TTC549 (cell line): Measurements from ENCODE around the gene CLDN14.

Experiments used
- FAIRE-seq: peaks from 2 replicates; lab custom pipeline; 2012; peaks lifted over from hg19 to GRCh38; lab: Jason Lieb, UNC

The CLDN14 gene

GRCh38 chr21:36433059-36433709 is 46.7 kb downstream of the CLDN14 start:
- no peak for FAIRE-seq

- no peak for FAIRE-seq
Measured at GRCh38 chr21:36431252-36431651, 48.7 kb downstream of the CLDN14 start.

GRCh38 chr21:36430841-36431240 is 49.1 kb downstream of the CLDN14 start:
- FAIRE-seq, result no peak

- FAIRE-seq, result no peak
Measured at GRCh38 chr21:36429947-36430546, 49.9 kb downstream of the CLDN14 start.

GRCh38 chr21:36428761-36429432 is 51.0 kb downstream of the CLDN14 start:
- FAIRE-seq, result no peak

GRCh38 chr21:36427502-36427901 is 52.4 kb downstream of the CLDN14 start:
- FAIRE-seq, result no peak

GRCh38 chr21:36425286-36425685 is 54.6 kb downstream of the CLDN14 start:
- no peak for FAIRE-seq

DNA sequence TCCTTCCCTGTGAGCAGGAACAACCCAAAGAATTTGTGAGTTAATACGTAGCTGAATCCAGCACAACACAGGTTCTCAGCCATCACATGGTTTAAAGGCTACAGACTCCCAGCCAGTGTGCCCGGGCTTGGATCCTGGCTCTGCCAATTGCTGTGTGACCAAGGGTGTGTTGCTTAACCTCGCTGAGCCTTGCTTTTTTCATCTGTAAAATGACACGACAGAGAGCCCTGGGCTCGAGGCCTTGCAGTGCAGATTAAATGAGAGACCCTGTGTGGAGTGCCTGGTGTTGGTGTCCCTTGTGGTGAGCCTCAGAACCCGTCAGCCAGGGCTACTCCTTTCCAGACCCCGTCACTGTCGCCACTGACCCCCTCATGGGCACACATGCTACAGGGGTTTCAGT is 55.3 kb downstream of the CLDN14 start:
- no peak for FAIRE-seq

DNA sequence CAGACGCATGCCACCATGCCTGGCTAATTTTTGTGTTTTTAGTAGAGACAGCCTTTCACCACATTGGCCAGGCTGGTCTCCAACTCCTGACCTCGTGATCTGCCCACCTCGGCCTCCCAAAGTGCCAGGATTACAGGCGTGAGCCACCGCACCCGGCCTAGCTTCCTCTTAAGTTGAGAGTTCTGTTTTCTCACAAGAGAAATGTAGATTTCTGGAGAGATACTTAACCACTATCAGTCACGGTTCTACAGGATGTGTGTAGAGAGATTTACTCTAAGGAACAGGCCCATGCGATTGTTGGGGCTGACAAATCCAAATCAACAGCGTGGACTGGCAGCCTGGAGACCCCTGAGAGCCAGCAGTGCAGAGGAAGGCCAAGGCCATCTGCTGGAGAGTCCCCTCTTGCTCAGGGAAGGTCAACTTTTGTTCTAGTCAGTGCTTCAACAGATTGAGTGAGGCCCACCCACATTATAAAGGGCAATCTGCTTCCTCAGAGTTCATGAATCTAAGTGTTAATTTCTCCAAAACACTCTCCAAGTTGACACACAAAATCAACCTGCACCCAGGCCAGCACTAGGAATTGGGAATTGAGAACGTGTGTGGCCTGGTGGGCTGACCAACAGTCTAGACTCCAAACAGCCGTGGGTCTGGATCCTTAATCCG is 56.0 kb downstream of the CLDN14 start:
- no peak for FAIRE-seq

- no peak for FAIRE-seq
Measured at GRCh38 chr21:36422279-36423098, 57.4 kb downstream of the CLDN14 start.

DNA sequence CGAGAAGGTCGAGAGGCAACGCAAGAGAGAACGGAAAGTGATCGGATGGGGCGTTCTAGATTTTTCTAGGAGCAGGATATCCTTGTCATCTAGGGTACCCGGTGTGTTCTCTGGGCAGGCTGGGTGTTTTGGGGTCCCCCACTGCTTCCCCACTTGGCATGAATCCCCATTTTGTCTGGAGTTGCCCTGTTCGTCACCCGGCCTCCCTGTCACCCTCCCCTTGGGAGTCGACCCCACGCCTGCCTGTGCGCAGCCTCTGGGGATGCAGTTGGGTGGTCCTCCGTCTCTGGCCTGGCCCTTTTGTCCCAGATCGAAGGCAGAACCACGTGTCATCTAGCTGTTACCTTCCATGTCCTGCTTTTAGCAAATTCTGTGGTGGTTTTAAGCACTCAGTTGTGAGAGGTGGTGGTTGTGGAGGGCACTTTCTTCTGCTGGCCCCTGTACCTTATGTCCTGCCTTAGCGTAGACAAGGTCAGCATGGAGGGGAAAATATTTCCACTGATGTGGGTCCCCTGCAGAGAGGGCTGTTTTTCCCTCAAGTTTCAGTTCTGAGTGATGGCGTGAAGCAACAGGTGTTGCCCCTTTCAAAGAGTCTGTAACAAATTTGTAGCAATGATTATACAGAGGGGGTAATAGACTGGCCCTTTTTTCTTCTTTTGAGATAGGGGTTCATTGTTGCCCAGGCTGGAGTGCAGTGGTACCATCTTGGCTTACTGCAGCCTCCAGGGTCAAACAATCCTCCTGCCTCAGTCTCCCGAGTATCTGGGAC is 59.2 kb downstream of the CLDN14 start:
- no peak for FAIRE-seq

- no peak for FAIRE-seq
Measured at GRCh38 chr21:36419996-36420395, 59.9 kb downstream of the CLDN14 start.

DNA sequence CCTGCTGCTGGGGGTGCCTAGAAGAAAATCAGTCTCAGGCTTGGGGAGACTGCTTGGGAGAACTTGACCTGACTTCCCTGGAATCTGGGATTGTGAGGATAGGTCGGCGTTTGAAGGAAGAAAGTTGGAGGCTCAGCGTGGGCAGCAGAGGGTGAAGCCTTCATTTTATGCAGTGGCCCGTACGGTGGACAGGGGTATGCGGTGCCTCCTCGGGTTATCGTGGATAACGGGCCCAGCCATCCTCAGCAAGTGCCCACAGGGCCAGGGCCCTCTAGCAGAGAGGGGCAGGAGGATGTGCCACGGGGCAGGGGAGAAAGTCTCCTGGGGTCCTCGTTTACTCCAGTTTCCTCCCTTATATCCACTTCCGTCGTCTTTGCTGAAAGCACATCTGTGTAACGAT is 60.7 kb downstream of the CLDN14 start:
- FAIRE-seq, result no peak

- FAIRE-seq, result no peak
Measured at GRCh38 chr21:36415375-36415774, 64.5 kb downstream of the CLDN14 start.

- no peak for FAIRE-seq
Measured at GRCh38 chr21:36412916-36413315, 67.0 kb downstream of the CLDN14 start.

GRCh38 chr21:36411301-36411700 is 68.6 kb downstream of the CLDN14 start:
- FAIRE-seq, result no peak
